GM06990 (cell line): ENCODE results near the gene SYNRG.

Experiments used
- DNase-seq: peaks from one replicate; pipeline ENCODE4 v3.0.0-alpha.2; 2011; ENCODE audit not compliant: insufficient read length; ENCODE audit errors: extremely low read depth
- H3K27me3 ChIP-seq: replicated peaks from 2 replicates; pipeline ENCODE4 v1.6.0; 2011; ENCODE audit warnings: low read length; ENCODE audit not compliant: control insufficient read depth, insufficient read depth
- H3K36me3 ChIP-seq: 2 replicates; pipeline ENCODE4 v1.5.1; 2011; ENCODE audit warnings: low read length; ENCODE audit not compliant: control insufficient read depth, insufficient read depth
- H3K4me3 ChIP-seq: replicated peaks from 2 replicates; pipeline ENCODE4 v1.5.1; 2011; ENCODE audit warnings: low read depth, mild to moderate bottlenecking, control low read depth, low read length
- CTCF ChIP-seq: IDR thresholded peaks from 2 replicates; pipeline ENCODE4 v1.5.1; 2011; ENCODE audit warnings: low read length, control low read depth, mild to moderate bottlenecking, inconsistent platforms; ENCODE audit not compliant: insufficient read depth, poor library complexity, severe bottlenecking

SYNRG gene

GRCh38 chr17:37609170-37610040, at the start of gene SYNRG:
SYNRG (minus strand) TSS chr17:37609418; CDS start chr17:37609355, 63 bp downstream.
- H3K36me3 ChIP-seq = peaks cover 3% of the 10 kb centered on the region
- peak within 1 kb of the TSS; percentile 87 for H3K4me3 ChIP-seq
- TF ChIP-seq CTCF = peak; percentile 56
- H3K27me3 ChIP-seq = no peaks in the 10 kb centered on the region
- peak; percentile 98 for DNase-seq

GRCh38 chr17:37657202-37657601, 48.0 kb upstream of the SYNRG start:
- Histone ChIP-seq H3K4me3 (no peak overlapping the region), H3K36me3 (no peaks in the 10 kb centered on the region), H3K27me3 (no peaks in the 10 kb centered on the region)
- DNase-seq = no peak
- TF ChIP-seq CTCF = no peak

- DNase-seq = no peak
- Histone ChIP-seq H3K36me3 (no peaks in the 10 kb centered on the region), H3K4me3 (no peak overlapping the region), H3K27me3 (0 out of 2 replicates have a peak, but pooled peaks cover 2% of the 10 kb centered on the region)
- TF ChIP-seq CTCF = no peak
These were observed 42.6 kb upstream of the SYNRG start for GRCh38 chr17:37651849-37652248.

DNA sequence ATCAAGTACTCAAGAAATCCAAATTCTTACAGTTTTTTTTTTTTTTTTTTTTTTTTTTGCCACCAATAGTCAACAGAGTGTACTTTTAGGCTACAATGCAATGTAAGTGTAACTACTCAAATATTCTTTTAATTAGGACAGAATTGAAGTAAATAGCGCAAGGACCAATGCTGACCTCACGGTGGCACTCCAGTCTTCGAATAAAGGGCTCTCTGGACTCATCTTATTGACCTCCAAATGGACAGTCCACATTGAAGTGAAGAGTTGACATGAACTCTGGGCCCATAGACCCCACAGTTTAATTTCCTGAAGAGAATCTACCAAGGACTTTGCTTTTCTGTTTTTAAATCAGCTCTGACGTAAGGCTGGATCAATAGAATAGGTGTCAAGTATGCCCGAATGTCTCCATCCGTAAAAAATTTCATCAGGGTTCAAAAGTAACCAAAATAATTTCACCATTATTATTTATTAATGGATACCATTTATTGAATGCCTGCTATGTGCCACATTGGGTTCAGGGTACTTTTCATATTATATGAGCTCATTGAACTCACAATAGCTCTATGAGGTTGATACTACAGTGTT, 41.3 kb upstream of the SYNRG start:
- 0 out of 2 replicates have a peak, but pooled peaks cover 3% of the 10 kb centered on the region for H3K27me3 ChIP-seq
- H3K4me3 ChIP-seq = no peak overlapping the region
- TF ChIP-seq CTCF = peak; percentile 35
- H3K36me3 ChIP-seq = no peaks in the 10 kb centered on the region
- DNase-seq = no peak

GRCh38 chr17:37648555-37648954, 39.3 kb upstream of the SYNRG start:
- DNase-seq = no peak
- no peak overlapping the region for H3K4me3 ChIP-seq
- H3K36me3 ChIP-seq = no peaks in the 10 kb centered on the region
- H3K27me3 ChIP-seq = 0 out of 2 replicates have a peak, but pooled peaks cover 3% of the 10 kb centered on the region
- TF ChIP-seq CTCF = no peak
